DMS114 treated with DMSO at 0.1 percent for 48 hours (cell line): ENCODE results near the gene NUBP2.
A peak's percentile ranks its signal among the peaks of the same experiment; 100 is the strongest.

Experiments
- DNase-seq: peaks from one replicate; lab custom pipeline; 2025; ENCODE audit not compliant: unreplicated experiment; lab: John Stamatoyannopoulos, UW

NUBP2 gene

DNA sequence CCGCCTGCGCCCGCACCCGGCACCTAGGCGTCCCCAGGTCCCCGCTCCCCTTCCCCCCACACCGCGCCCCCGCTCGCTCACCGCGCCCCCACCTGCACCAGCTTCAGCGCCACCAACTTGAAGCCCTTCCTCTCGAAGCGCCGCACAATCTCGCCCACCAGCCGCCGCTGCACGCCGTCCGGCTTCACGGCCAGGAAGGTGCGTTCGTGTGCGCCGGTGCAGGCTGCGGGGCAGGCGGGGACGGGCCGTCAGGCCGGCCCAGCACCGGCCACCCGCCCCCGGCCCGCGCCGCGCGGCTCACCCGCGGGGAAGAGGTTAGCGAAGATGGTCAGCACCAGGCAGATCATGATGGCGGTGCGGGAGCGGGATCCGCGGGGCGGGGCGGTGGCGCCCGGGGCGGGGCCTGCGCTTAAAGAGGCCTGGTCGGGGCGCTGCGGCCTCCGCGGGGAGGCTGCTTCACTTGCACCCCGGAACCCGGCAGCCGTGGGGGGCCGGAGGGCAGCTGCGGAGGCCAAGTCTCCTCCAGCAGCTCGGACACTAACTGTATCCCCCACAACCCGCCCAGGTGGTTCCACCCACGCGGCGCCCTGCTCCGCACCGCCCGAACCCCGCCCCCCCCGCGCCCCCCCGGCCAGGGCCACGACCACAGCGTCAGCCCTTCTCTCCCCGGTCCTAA is 11.4 kb upstream of the NUBP2 start, which contains the start of gene NME3:
Gene NME3 (minus strand): TSS at position 356 of the 676 bp plus-strand sequence. CDS start 9 bp downstream, at position 347.
- peak; percentile 23 for DNase-seq

DNA sequence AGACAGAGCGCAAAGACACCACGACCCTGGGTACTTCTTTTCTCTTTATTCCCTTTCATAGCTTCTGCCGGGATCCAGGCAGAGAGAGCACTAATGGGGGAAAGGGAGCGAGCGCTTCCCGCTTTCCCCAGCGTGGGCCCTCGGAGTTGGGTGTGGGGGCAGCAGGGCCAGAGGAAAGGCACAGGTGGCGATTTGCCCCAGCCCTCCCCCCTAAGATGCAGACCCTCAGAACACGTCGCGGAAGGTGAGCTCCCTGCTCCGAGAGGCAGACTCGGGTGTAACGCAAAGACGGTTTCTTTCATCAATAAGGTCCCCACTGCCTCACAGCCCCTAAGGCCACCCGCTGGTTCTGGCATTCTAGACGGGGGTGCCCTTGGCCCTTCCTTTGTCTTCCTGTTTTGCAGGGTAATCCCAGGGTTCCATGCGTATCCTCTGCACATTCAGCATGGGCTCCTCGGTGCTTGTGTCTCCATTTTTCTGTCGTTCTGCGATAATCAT is 10.8 kb upstream of the NUBP2 start:
- DNase-seq, result no peak

DNA sequence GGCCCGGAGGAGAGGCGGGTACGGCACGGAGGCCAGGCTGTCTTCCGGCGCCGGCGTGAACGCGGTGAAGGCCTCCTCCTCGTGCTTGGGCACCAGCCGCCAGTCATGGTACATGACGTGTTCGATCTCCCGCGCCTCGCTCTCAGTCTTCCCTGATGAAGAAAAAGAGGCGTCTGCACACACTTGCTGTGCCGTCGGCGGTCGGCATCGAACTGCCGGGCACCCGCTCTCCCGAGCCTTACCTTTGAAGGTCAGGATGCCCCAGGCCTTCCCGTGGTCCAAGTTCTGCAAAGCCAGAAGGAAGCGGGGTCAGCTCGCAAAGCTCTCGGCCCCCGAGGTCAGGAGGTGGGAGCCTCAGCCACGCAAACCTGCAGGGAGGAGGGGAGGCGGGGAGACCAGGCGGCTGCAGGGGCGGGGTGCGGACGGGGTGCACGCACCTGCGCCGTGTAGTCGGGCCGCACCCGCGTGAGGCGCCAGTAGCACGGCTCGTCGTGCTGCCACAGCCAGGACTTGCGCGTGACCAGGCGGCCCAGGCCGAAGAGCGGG is 10.3 kb upstream of the NUBP2 start, which contains the start of gene EME2:
Gene EME2 (plus strand): TSS at position 449 of the 546 bp plus-strand sequence. CDS start 418 bp downstream, outside the sequence.
- DNase-seq, result no peak

DNA sequence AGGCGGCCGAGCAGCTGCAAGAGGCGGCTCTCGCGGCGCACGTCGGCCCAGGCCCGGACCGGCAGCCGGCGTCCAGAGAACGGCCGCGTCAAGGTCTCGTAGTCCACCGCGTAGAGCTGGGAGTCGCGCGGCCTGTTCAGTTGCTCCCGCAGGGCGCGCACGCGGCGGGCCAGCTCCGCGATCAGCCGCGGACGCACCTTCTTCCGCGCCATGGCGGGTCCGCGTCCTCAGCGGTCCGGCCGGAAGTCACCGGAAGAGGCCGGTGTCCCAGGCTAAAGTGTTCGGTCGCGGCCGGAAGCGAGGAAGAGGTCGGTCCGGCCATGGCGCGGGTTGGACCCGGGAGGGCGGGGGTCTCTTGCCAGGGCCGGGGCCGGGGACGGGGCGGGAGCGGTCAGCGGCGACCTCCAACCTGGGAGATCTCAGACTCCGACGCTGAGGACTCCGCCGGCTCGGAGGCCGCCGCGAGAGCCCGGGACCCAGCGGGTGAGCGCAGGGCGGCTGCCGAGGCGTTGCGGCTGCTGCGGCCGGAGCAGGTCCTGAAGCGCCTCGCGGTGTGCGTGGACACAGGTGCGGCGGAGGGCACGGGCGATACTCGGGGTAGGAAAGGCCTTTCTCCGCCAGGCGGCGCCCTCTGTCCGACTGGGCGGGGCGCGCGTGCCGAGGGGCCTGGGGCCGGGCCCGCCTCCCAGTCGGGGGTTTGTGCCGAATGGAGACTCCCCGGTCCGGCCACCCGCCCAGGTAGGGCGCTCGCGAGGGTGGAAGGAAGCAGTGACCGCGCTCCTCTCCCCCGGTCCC is 9.7 kb upstream of the NUBP2 start, which contains the start of gene MRPS34:
Gene MRPS34 (minus strand): TSS at position 227 of the 795 bp plus-strand sequence. CDS start 15 bp downstream, at position 212.
- peak; percentile 36 for DNase-seq

DNA sequence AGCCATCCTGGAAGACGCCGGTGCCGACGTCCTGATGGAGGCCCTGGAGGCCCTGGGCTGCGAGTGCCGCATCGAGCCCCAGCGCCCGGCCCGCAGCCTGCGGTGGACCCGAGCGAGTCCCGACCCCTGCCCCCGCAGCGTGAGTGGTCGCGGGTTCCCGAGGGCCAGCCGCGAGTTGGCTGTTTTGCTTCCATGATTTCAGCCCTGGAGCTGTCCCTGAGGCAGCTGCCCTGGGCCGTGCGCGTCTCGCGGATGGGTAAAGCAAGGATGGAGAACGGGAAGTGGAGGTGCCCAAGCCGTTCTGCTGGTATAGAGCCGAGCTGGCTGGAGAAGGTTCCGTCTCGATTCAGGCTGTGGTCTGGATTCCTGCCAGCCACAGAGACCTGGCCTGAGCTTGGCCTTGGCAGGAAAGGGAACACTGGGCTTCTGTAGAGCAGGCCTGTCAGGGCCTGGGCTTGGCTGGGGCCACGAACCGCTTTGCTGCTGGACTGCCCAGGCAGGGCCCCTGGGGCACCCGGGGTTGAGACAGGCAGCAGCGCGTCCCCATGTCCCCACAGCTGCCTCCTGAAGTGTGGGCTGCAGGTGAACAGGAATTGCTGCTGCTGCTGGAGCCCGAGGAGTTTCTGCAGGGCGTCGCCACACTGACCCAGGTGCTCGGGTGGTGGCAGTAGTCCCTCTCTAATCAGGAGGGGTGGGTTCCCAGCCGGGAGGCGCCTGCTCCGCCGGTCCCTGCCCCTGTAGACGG is 8.9 kb upstream of the NUBP2 start:
- DNase-seq, result no peak

DNA sequence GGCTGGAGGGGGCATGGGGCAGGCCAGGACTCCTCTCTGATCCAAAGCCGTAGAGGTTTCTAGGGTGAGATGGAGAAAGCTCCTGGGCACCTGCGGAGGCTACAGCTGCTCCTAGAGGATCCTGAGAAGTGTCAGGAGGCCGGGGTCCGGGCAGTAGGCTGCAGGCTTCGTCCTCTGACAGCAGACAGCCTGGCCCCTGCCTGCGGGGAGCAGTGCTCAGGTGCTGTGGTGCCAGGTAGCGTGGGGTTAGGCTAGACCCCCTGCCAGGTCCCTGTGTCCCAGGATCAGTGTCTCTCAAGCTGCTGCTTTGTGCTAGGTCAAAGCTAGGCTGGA is 8.3 kb upstream of the NUBP2 start:
- DNase-seq, result no peak

DNA sequence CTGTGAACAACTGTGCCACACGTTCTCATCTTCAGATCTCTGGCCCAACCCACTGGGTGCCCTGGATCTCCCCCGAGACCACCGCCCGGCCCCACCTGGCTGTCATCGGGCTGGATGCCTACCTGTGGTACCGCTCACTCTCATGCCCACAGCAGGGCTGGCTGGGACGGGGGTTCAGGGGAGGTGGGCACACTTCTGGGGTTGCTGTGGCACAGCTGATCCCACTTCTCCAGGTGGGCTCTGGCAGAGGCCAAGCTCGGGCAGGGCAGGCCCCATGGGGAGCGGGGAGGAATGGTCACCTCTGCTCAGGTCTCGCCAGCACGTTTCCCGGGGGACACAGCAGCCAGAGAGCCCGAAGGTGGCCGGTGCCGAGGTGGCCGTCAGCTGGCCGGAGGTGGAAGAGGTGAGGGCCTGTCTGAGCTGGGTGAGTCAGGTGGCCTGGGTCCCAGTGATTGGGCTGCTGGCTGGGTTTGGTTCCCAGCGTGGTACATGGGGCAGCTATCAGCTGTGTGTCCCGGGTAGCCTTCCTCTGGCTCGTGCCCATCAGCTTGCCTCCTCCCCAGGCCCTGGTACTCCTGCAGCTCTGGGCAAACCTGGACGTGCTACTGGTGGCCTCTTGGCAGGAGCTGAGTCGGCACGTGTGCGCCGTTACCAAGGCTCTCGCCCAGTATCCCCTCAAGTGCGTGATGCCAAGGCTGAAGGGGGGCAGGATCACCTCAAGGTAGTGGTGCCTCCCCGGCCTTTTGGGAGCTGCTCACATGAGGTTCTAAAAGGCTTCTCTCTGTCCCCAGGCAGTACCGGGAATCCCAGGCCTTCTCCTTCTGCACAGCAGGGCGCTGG is 7.5 kb upstream of the NUBP2 start:
- DNase-seq, result no peak

DNA sequence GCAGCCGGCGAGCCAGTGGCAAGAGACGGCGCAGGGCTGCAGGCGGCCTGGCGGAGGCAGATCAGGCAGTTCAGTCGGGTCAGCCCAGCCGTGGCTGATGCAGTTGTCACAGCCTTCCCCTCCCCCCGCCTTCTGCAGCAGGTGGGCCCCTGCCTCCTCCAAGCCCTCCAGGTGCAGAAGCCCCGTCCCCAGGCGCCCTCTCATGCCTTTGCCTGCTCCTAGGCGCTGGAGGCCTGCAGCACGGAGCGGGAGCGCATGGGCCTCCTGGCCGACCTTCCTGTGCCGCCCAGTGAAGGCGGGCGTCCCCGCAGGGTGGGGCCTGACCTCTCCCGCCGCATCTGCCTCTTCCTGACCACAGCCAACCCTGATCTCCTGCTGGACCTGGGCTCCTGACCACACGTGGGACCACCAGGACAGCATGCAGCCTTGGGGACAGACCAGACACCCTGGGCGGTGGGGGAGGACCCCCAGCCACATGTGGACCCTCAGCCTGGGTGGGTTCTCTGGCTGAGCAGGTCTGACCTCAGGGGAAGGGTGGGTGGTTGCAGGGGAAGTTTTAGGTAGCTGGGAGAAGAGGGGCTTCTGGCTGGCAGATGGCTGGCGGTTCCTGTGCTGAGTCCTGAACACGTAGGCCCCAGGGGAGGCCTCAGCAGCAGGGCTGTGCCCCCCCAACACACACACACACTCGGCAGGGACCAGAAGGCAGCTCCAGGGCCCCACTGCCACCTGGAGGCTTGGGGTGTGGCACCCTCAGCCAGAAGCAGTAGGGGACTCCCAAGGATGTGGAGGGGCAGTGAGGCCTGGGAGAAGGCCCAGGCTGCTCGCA is 6.7 kb upstream of the NUBP2 start:
- no peak for DNase-seq

DNA sequence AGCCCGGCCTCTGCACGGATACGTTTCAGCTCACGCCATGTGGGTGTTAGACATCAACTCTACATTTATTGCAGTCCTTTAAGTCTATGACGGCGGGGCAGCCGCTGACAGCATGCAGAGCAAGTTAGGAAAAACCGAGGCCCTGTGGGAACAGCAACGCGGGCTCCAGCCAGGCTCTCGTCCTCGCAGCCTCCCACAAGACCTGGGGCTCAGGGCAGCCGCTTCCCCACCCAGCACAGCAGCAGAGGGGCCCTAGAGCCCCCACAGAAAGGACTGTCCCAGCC is 6.1 kb upstream of the NUBP2 start:
- no peak for DNase-seq

DNA sequence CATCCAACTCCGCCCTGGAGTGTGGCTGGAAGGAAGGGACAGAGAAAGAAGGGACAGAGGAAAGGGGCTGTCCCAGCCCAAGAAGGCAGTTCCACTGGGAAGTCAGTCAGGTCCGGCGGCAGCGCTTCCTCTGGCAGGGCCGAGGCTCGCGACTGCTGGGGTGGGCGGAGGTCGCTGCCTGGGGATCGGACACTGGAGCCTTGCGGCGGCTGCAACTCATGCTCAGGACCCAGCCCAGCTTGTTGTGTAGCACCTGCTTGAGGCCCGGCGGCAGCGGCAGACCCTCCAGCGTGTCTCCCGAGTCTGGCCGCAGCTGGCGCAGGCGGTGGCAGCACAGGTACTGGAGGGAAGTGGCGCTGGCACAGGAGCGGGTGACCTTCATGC is 5.8 kb upstream of the NUBP2 start:
- no peak for DNase-seq

DNA sequence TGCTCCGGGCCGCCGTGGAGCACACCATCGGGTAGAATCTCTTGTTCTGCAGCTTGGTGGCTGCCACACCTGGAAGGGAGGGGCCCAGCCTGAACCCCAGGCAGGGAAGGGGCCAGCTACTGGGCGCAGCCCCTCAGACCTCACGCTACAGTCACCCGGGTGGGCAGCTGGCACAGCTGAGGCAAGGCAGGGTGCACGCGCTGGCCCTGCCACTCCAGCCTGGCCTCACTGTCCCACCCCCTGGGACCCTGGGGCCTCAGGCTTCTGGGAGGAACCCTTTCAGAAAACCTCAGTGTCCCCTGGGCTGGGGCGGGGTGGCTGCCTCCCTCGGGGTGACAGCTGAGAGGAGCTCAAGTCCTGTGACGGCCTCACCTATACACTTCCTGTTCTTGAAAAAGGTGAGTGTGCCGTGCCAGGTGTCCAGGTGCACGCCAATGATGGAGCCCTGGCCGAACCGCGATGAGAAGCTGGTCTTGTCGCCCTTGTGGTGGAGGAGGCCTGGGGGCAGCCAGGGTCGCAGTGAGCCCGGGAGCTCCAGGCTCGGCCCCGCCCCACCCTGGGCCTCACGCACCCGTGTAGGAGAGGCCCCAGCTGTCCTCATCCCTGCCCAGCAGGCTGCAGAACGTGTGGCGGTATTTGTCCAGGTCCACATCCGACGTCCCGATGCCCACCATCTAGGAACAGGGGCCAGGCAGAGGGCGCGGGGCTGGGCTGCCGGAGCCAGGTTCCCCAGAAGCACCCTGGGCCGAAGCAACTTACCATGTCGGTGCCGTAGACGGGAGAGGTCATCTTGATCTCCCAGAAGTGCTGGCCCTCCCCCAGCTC is 5.2 kb upstream of the NUBP2 start:
- no peak for DNase-seq

DNA sequence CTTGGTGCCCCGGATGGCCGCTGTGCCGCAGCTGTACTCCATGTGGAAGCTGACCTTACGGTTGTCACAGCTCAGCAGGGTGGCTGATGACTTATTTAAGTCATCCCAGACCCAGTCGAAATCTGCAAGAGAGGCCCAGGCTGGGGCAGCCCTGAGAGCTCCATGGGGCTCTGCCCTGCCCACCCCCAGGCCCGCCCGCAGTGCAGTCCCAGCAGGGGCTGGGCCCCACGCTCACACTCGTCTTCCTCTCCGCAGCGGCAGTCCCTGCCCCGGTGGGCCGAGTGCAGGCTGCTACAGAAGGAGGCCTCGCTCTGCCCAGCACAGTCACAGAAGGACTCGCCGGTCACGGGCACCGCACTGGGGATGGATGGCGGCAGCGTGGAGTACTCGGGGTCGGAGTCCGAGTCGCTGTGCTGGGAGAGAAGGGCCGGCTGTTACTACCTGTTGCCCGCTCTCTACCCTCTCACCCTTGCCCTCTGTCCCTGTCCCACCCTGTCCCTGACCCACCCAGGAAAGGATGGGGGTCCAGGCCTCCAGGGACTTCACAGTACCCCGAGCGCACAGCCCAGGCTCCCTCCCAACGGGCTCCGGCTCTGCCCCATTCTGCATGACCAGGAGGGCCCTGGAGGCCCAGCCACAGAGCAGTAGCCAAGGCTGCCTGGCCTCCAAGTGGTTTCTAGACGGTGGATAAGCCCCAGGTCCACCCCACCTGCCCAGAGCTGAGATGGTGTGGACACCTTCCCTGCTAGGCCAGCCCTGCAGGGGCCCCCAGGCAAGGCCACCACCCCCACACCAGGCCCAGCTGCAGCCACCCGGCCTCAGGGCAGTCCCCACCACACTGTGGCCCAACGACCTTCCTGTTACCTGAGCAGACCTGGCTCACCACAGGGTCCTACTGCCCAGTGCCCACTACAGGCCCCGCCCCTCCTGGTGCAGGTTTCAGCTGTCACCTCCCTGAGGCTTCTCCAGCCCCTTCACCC is 4.3 kb upstream of the NUBP2 start:
- no peak for DNase-seq

DNA sequence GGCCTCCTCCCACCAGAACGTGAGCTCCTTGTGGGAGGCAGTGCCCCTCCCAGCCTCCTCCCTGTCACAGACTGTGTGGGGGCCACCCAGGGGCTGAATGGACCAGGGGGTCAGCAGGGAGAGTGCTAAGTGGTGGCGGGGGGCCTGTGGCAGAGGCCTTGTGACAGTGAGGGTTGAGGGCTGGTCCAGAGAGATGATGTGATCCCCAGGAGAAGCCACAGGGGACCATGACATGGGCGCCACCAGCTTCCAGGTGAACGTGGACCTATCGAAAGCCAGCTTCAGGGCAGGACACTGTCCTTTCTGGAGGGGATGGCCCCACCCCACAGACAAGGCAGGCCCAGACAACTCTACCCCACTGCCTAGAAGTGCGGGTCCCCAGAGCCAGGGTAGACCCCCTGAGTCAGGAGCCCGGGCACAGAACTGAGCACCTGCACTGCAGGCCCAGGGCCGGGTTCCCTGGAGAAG is 3.5 kb upstream of the NUBP2 start:
- no peak for DNase-seq

DNA sequence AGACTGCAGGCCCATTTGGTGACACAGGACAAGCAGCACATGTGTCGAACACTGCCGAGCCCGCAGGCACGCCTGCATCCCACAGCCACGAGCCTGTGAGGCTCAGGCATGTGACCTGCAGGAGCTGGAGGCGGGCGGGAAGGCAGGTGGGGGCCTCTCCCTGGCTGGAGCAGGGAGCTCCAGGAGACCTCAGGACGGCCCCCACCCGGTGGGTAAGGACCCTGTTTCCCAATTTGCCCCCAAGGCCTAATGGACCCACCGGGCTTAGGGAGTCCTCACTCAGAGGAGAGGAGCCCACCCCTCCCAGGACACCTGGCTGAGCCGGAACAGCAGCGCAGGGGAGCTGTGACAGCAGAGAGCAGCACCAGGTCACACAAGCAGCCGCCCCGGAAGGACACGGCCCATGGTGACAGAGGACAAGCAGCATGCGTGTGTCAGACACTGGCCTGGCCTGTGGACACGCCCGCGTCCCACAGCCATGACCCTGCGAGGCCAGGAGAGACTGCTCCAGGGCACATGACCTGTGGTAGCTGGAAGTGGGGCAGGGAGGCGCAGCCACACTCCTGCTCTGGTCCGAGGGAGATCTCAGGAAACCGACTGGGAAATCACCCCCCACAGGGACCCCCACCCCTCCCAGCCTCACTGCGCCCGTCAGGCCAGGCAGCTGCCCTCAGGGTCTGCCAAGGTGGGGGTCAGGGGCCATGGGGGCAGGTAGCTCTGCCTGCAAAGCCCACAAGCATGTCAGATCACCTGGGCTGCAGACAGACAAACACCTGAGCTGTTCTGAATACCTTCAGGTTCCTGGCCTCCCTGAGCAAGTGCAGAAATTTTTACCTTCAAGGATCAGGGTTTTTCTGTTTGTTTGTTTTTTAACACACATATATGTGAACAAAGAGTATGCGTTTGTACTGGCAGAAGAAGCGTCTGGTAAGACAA is 2.8 kb upstream of the NUBP2 start:
- no peak for DNase-seq

DNA sequence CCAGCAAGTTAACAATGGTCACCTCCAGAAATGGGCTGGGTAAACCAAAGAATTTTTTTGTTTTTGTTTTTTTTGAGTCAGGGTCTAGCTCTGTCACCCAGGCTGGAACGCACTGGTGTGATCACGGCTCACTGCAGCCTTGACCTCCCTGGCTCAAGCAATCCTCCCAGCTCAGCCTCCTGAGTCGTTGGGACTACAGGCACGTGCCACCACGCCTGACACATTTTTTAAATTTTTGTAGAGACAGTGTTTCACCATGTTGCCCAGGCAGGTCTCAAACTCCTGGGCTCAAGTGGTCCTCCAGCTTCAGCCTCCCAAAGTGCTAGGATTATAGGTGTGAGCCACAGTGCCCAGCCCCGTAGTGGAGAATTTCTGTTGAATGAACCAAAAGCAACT is 2.1 kb upstream of the NUBP2 start:
- DNase-seq, result no peak

DNA sequence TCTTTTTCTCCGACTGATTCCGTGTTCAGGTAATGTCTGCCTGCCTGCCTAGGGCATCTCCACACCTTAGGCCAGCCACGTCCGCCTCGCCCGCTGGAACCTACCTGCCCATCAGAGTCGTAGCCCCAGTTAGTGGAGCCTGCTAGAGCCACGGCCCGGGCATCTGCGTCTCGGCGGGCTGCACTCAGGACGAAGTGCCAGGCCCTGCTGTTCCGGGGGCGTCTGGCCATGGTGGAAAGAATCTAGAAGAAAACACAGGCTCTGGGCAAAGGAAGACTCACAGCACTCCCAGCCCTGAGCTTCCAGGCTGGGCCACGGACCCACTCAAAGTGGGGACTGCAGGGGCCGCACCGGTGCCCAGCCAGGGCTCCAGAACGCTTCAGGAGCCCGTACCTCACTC is 1.5 kb upstream of the NUBP2 start:
- DNase-seq, result no peak
